GM21576 (cell line): ENCODE measurements around the gene ABHD12B.

Experiments
- ATAC-seq: cut with Tn5 transposase; IDR thresholded peaks from one replicate; pipeline ENCODE4 v1.9.1; 2021; ENCODE audit warnings: mild to moderate bottlenecking, moderate library complexity; ENCODE audit not compliant: unreplicated experiment

Gene ABHD12B

DNA sequence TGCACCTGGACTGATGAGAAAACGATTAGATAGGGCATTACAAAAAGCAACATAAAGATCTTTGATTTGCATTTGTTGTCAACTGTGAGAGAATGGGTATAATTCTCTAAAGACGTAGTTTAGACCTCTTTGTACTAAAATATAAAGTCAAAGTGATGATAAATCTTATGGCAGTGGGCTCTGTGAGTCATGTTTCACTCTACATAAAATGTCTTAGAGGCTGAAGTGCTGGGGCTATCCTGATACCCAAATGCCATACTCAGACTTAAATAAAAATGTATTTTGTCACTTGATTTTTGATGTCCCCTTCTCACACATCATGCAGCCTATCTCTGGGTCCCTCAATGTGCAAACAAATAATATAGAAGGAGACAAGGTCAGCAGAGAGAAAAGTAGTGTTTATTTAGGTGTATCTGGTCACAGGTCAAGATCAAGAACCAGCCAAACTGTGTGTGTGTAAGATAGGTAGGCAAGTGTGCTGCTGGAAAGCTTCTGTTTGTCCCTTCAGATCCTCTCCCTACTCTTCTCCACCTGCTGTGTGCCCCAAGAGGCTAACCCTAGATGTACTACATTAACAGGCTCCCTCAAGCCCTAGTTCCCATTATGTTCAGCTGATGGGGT, 33.9 kb upstream of the ABHD12B start:
- no peak for ATAC-seq

DNA sequence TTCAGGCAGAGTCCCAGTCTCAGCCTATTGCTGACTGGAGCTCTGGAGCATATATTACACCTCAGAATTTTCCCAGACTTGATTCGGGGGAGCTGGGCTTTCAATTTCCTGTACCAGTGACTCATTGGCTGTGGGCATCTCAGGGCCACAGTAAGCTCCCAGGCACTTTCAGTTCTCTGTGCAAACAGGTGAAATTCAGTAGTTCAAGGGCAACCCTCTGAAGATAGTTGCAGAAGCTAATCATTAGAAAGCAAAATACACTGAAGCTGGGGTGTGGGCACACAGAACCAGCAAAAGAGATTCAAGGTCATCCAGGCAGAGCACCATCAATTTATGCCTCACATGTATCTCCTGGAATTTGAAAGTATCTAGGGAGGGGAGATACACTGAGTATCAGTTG, 32.8 kb upstream of the ABHD12B start:
- ATAC-seq: no peak

GRCh38 chr14:50839691-50840090, 32.2 kb upstream of the ABHD12B start:
- ATAC-seq: no peak

- ATAC-seq: no peak
Observed at GRCh38 chr14:50844391-50844790, 27.5 kb upstream of the ABHD12B start.

DNA sequence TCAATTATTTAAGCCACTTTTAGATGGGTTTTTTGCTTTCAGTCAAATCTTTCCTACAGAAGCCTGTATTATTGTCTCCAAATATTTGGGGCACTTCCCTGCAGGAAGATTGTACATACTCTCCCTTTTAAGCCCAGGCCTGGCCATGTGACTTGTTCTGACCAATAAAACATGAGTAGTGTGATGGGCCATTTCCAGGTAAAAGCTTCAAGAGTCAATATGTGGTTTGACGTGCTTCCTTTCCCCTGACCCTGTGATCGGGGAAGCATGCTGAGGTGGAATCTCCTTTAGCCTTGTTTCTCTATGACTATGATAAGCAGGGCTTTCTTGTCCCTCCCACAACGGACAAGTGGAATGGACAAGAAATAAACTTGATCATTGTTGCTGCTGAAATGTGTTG, 26.7 kb upstream of the ABHD12B start:
- no peak for ATAC-seq

- ATAC-seq: no peak
Observed at GRCh38 chr14:50846226-50846880, 25.5 kb upstream of the ABHD12B start.

DNA sequence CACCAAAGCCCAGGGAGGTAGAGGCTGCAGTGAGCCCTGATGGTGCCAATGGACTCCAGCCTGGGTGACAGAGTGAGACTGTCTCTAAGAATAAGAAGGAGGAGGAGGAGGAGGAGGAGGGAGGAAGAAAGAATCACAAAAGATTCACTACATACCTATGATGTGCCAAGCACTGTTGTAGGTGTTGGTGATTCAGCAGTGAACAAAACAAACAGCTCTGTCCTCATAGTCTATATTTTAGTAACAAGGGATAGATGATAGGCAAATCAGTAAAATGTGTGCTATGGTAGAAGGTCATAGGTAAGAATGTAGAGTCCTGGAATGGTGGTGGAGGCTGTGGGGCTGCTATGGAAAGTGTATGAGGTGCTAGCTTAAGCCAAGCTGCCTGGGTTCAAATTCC, 18.0 kb upstream of the ABHD12B start:
- ATAC-seq: no peak

GRCh38 chr14:50854521-50854920, 17.3 kb upstream of the ABHD12B start:
- no peak for ATAC-seq

- no peak for ATAC-seq
Observed at GRCh38 chr14:50855558-50855957, 16.3 kb upstream of the ABHD12B start.

DNA sequence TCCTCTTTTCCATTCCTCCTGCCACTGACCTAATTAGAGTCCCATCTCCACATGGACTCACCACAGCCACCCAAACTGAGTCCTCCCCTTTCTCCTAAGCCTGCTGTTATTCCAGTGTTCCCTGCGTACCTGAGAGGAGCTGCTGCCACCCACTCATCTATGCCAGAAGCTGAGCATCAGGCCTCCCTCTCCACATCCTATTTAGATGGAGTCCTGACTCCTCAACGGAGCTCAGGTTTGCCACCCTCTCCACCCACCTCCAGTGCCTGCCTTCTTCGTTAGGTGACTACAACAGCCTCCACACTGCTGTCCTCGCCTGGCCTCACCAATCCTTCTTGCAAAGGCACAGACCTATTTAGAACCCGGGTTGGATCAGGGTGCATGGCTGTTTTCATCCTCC, 15.2 kb upstream of the ABHD12B start:
- ATAC-seq: no peak

DNA sequence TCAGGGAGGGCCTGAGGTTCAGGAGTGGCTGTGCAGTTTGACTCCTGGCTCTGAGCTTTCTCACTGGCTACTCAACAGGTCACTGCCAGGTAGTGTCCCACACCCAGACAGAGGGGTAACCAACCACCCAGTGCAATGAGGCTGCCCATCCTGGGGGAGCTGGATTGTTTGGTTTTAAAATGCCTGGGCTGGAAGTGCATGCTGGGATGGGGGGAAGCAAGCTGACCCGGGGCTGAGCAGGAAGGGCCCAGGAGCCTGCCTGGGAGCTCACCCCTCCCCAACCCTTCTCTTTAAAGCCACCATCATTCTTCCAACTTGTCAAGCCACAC, 12.6 kb upstream of the ABHD12B start:
- no peak for ATAC-seq

- ATAC-seq: no peak
Observed at GRCh38 chr14:50860478-50861086, 11.3 kb upstream of the ABHD12B start.

DNA sequence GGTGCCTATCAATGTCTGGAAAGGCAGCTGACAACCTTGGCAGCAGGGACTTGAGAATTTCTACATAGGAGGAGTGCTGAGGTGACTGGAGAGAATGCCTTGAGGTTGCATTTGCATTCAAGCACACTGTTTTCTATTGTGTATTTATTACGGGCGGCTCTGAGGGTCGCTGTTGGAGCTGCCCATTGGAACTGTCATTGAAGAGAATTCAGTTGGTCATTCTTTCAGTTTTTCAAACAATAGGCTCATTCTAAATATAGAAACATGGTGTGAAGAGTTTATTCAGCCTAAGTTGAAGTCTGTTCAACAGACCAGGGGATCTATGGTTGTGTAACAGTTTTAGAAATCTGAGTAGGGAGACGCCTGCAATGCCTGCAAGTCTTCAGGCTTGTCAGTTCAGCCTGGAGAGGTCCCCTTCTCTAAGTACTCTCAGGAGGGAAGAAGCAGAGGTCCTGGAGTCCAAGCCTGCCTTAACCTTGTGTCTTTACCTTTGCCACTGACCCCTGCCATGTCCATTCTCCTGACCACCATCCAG, 9.8 kb upstream of the ABHD12B start:
- no peak for ATAC-seq

DNA sequence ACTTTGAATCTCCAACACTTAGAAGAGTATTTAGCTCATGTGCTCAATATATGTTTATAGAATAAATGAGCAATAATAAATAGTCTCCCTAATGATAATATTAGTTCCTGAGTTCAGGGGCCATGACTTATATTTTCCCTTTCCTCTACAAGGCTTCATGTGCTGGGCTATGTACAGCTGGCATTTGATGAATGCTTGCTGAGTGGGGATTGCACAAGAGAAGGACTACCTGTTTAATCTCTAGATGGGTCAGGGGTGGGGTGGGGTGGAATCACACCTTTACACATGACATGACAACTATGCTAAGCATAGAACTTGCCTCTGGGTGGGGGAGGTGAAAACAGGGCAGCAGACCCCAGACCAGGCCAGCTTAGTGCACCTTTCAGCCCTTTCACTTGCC, 7.6 kb upstream of the ABHD12B start:
- ATAC-seq: no peak

DNA sequence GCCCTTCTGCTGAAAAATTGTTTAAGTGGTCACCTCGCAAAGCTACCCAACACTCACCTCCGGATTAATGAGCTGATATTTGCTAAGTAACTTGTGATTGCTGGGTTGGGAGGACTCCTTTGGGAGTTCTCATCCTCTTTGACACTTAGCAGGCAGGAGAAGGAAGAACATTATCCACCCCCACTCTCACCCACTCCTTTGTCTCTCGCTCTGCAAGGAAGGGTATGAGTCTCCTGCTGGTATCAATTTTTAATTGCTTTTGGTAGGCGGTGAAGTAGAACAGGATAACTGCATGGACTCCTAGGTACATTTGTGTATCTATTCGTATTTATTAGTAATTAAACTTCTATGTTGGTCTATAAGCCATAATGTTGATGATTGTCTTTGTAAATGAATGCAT, 6.9 kb upstream of the ABHD12B start:
- no peak for ATAC-seq

GRCh38 chr14:50865391-50866076, 6.3 kb upstream of the ABHD12B start:
- ATAC-seq: no peak

DNA sequence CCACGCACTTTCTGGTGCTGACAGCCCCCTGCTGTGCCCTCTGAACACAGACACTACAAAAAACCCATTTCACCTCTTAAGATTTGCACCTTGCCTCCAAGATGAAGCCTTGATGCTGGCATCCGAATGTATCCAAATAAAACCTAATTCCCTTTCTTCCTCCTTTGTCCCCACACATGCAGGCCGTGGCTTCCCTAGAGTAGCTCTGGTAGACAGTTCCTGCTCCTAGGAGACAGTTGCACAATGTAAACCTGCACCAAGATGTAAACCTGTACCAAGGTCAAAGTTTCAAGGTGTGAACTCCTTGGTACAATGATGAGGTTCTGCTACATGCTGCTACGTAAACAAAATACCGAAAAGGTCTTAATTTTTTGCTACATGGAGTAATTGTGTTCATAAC, 625 bp upstream of the ABHD12B start:
- no peak for ATAC-seq

GRCh38 chr14:50874757-50875156, 2.9 kb downstream of the ABHD12B start:
- no peak for ATAC-seq

DNA sequence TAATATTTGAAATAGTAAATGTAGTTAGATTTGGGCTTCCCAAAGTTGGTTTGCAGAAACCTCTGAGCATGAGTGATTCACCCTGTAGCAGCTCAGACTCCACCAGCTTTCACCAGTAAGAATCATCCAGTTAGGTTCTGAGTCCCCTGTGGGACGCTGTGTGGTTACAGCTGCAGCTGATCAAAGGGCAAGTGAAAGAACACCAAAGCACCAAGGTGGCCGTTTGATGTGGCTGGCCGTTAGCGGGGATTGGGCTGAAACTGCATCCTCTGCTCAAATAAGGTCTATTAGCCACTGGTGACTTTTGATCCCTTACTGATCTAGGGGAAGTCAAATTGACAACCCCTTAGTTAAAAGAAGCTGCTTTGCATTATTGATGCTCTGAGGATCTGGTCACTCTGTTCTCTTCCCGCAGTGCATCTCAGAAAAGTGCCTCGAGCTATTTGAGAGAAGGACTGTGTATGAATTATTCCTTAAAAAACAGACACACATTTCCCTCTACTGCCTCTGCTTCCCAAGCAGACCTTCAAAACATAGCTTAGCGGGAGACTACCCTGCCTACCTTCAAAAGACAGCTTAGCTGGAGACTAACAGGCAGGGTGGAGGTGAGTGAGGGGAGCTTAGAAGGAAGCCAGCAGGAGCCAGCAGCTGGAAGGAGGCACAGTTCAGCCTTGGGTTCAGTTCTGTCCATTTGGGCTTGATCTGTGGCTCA, 3.7 kb downstream of the ABHD12B start:
- peak; percentile 90 for ATAC-seq

- no peak for ATAC-seq
Observed at GRCh38 chr14:50882932-50883826, 11.3 kb downstream of the ABHD12B start.
